ENCODE measurements around the gene KRT72.

Gene KRT72

DNA sequence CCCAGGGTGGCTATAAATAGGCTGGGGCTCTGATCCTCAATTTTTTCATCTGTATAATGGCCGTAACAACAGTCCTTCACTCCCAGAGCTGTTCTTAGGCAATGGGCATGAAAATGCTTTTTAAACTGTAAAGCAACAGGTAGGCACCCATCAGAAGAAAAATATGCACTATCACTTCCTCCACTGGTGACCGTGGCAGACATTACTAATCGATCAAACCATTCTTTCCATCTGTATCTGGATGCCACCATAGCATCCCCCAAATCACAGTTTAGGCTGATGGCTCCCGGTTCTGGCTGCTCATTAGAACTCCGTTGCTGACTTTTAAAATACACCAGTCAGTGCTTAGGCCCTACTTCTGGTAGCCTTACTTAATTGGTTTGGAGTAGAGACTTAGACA, 59.6 kb downstream of the KRT72 start:
- no peak for DNase-seq (ENCODE audit: low spot score)

DNA sequence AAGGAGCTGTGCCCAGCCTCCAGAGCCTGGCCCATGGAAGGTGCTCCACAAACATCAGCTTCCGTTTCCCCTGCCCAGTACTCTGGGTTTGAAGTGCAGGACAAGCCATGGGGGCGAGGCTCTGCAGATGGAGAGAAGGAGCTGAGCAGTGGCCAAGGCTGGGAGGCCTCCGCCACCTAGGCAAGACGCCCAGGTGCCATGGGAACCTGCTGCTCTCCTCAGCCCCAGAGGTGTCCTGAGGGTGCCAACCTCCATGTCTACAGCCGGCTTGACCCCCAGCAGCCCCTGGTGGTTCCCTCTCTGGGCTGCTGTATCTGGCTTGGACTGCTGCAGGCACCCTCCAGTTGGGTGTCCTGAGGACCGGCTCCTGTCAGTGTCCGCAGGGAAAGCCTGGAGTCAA, 60.7 kb downstream of the KRT72 start:
- DNase-seq (ENCODE audit: low spot score), result no peak

DNA sequence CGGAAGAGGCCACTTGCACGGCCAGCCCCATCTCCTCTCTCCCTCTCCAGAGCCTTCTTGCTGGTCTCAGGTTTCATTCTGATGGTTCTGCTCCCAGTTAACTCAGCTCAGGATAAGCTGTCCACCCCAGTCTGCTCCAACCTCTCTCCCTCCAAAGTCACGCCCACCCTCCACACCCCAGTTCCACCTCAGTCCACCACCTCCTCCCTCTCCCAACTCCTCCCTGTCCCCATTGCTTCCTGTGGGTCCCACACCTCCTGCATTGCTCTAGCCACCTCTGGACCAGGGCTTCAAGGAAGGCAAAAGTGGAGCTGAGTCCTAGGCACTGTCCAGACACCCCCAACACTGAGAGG, 61.5 kb downstream of the KRT72 start:
- no peak for DNase-seq (ENCODE audit: low spot score)

GRCh38 chr12:52539083-52539820, 62.0 kb downstream of the KRT72 start:
- no peak for DNase-seq (ENCODE audit: low spot score)

- DNase-seq (ENCODE audit: low spot score), result no peak
Measured at GRCh38 chr12:52537101-52537500, 64.2 kb downstream of the KRT72 start.
